ENCODE results near the gene TCF20.

DNA sequence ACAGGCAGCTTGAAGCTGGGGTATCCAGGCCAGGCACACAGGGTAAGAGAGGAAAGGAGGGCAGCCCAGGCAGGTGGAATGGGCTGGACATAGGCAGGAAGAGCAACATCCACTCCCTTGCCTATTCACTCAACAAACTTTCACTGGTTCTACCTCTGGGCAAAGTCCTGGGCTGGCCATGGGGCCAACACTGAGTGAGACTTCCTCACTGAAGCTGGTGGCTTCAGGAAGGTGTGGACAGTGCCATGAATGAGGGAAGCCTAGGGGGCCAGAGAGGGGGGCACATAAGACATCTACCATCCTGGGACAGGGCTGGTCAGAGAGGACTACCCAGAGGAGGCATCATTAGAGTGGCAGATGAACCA lies 44.9 kb upstream of the TCF20 start:
- no peak for TF ChIP-seq CTCF (IDR thresholded peaks at IDR 0.05)
- TF ChIP-seq POLR2A (IDR thresholded peaks at IDR 0.05): no peak

Measured in right lobe of liver (tissue), 4 donors.